Measurements from ENCODE around the gene SLC39A9. TPM values are rescaled to one million over a fixed set of nuclear protein-coding genes. Genes with fewer than 3 reads are reported as not detected.

Gene SLC39A9
- total RNA-seq, 1 experiment from 2014 or later: 63.4 TPM

DNA sequence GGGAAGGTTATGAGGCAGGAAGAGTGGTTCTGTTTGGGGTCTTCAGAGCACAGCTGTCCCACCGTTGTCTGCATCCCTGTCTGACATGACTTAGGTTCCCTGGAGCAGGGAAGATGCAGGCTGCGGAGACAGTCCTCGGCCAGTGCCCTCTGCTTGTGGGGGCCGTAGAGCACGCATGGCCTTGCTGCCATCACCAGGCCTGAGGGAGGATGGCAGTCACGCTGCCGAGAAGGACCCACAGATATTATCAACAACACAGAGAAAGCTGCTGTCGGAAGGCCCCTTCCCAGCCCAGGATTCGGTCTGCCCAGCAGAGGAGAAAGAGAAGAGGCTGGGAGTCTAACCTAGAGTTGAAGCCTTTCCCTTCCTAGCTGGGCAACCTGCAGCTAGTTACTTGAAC lies 35.4 kb upstream of the SLC39A9 start:
- H3K27me3 ChIP-seq (ENCODE audit: control insufficient read depth, insufficient read depth, low read length): no peaks in the 10 kb centered on the region
- no peaks in the 10 kb centered on the region for H3K36me3 ChIP-seq (ENCODE audit: control insufficient read depth, insufficient read depth, low read length)
- ChIA-PET CTCF (interaction anchor here (0.7 to 0.9 kb wide), 2 partner anchors 39 to 106 kb away, joined by 3 to 4 read pairs; no protein-coding TSS in a partner anchor), POLR2A (no interaction called here)
- no peak overlapping the region for H3K27ac ChIP-seq (ENCODE audit: low read length)
- no peak overlapping the region for H3K4me3 ChIP-seq (ENCODE audit: low read depth in 2 of 2, low read length in 2 of 2)
- in situ Hi-C loops (cut with HindIII; ENCODE audit: low pct_unique_long_range_greater_than_20kb, low sequenced_read_pairs): no loop called here
- no TSS peak for BruUV-seq (replicated peaks)
- no peaks in the 10 kb centered on the region for H3K4me1 ChIP-seq (ENCODE audit: control insufficient read depth, insufficient read depth, low read length)
- ATAC-seq (peak; percentile 77), DNase-seq (ENCODE audit: low read depth, low spot score) (no peak)
- no peaks in the 10 kb centered on the region for H3K9me3 ChIP-seq (ENCODE audit: control insufficient read depth, insufficient read depth, low read depth, low read length)
- intact Hi-C loops (cut with micrococcal nuclease; ENCODE audit: unreplicated experiment): no loop called here
- TF ChIP-seq SIN3A (IDR thresholded peaks at IDR 0.05; ENCODE audit: borderline replicate concordance, insufficient read depth, low read depth, low read length) (no peak), POLR2AphosphoS5 (IDR thresholded peaks at IDR 0.05; ENCODE audit: low read depth, low read length) (no peak)
- TF ChIP-seq, protein P1, sequence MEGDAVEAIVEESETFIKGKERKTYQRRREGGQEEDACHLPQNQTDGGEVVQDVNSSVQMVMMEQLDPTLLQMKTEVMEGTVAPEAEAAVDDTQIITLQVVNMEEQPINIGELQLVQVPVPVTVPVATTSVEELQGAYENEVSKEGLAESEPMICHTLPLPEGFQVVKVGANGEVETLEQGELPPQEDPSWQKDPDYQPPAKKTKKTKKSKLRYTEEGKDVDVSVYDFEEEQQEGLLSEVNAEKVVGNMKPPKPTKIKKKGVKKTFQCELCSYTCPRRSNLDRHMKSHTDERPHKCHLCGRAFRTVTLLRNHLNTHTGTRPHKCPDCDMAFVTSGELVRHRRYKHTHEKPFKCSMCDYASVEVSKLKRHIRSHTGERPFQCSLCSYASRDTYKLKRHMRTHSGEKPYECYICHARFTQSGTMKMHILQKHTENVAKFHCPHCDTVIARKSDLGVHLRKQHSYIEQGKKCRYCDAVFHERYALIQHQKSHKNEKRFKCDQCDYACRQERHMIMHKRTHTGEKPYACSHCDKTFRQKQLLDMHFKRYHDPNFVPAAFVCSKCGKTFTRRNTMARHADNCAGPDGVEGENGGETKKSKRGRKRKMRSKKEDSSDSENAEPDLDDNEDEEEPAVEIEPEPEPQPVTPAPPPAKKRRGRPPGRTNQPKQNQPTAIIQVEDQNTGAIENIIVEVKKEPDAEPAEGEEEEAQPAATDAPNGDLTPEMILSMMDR (IDR thresholded peaks at IDR 0.05): no peak; the same call in 1 of the 2 replicates

- no TSS peak for BruUV-seq (replicated peaks)
- POLR2A ChIA-PET: no interaction called here
Observed at GRCh38 chr14:69363964-69364363, 34.5 kb upstream of the SLC39A9 start.

More at GRCh38 chr14:69363964-69364363, 34.5 kb upstream of the SLC39A9 start:
- intact Hi-C loops (cut with micrococcal nuclease; ENCODE audit: unreplicated experiment) (no loop called here), in situ Hi-C loops (cut with HindIII; ENCODE audit: low pct_unique_long_range_greater_than_20kb, low sequenced_read_pairs) (no loop called here)
- TF ChIP-seq POLR2AphosphoS5 (IDR thresholded peaks at IDR 0.05; ENCODE audit: low read depth, low read length) (no peak), SIN3A (IDR thresholded peaks at IDR 0.05; ENCODE audit: borderline replicate concordance, insufficient read depth, low read depth, low read length) (no peak), TCF7L2 (IDR thresholded peaks at IDR 0.05; ENCODE audit: low read depth, low read length) (no peak), REST (IDR thresholded peaks at IDR 0.05; ENCODE audit: insufficient read depth in 1 of 2, low read depth in 2 of 2, low read length in 1 of 2) (no peak)
- TF ChIP-seq, protein P1 (IDR thresholded peaks at IDR 0.05): no peak
- Histone ChIP-seq H3K4me1 (ENCODE audit: control insufficient read depth, insufficient read depth, low read length) (no peaks in the 10 kb centered on the region), H3K36me3 (ENCODE audit: control insufficient read depth, insufficient read depth, low read length) (no peaks in the 10 kb centered on the region), H3K4me3 (ENCODE audit: low read depth in 2 of 2, low read length in 2 of 2) (no peak overlapping the region), H3K27ac (ENCODE audit: low read length) (no peak overlapping the region), H3K9me3 (ENCODE audit: control insufficient read depth, insufficient read depth, low read depth, low read length) (no peaks in the 10 kb centered on the region), H3K27me3 (ENCODE audit: control insufficient read depth, insufficient read depth, low read length) (no peaks in the 10 kb centered on the region)
- DNase-seq (ENCODE audit: low read depth, low spot score) (no peak), ATAC-seq (no peak)
- CTCF ChIA-PET: no interaction called here

Data from Panc1 (cell line).